Liver (tissue), 9 donors: ENCODE results near the gene TP53TG5. TPM values are rescaled to one million over a fixed set of nuclear protein-coding genes. Genes with fewer than 3 reads are reported as not detected.

ENCODE experiments used
- DNase-seq: peaks from one replicate; pipeline ENCODE4 v3.0.0-alpha.2; 2017; ENCODE audit warnings: low spot score
- H3K27ac ChIP-seq, 2 donors: one replicate each; pipeline ENCODE4 v1.7.0; 2013; ENCODE audit warnings: inconsistent platforms in 2 of 2, low read length in 2 of 2, control low read depth in 1 of 2, low read depth in 1 of 2, mild to moderate bottlenecking in 1 of 2
- H3K27me3 ChIP-seq, 4 donors: one replicate each; pipeline versions ENCODE4 v1.6.1 to v1.7.0; 2013; ENCODE audit warnings: low read length in 3 of 4, inconsistent platforms in 1 of 4, mild to moderate bottlenecking in 1 of 4, moderate library complexity in 1 of 4; ENCODE audit not compliant: control insufficient read depth in 4 of 4, insufficient read depth in 4 of 4
- H3K36me3 ChIP-seq, 4 donors: one replicate each; pipeline versions ENCODE4 v1.6.1 to v1.7.0; 2013; ENCODE audit warnings: low read length in 3 of 4, mild to moderate bottlenecking in 3 of 4, low read depth in 1 of 4, moderate library complexity in 1 of 4; ENCODE audit not compliant: control insufficient read depth in 4 of 4, insufficient read depth in 3 of 4
- H3K4me1 ChIP-seq, 4 donors: one replicate each; pipeline versions ENCODE4 v1.6.1 to v1.7.0; 2013; ENCODE audit warnings: low read length in 3 of 4, mild to moderate bottlenecking in 3 of 4, moderate library complexity in 1 of 4; ENCODE audit not compliant: control insufficient read depth in 4 of 4, insufficient read depth in 4 of 4
- H3K4me3 ChIP-seq, 3 donors: one replicate each; pipeline versions ENCODE4 v1.6.1 to v1.7.0; 2013; ENCODE audit warnings: low read length in 3 of 3, control low read depth in 1 of 3, low read depth in 1 of 3, mild to moderate bottlenecking in 1 of 3
- H3K9ac ChIP-seq, 2 donors: one replicate each; pipeline ENCODE4 v1.7.0; 2013; ENCODE audit warnings: low read length in 2 of 2, mild to moderate bottlenecking in 2 of 2, moderate library complexity in 2 of 2, control low read depth in 1 of 2, low read depth in 1 of 2
- H3K9me3 ChIP-seq, 4 donors: one replicate each; pipeline versions ENCODE4 v1.6.1 to v1.7.0; 2013; ENCODE audit warnings: low read length in 3 of 4; ENCODE audit not compliant: control insufficient read depth in 4 of 4
- EGR1 ChIP-seq, 2 donors: IDR thresholded peaks; 2 replicates each; pipeline ENCODE4 v1.6.1; 2016 to 2018; ENCODE audit warnings: antibody characterized with exemption in 2 of 2, low read depth in 2 of 2
- FOXA1 ChIP-seq: IDR thresholded peaks from 2 replicates; pipeline ENCODE4 v1.6.1; 2016; ENCODE audit warnings: antibody characterized with exemption
- FOXA2 ChIP-seq: IDR thresholded peaks from 2 replicates; pipeline ENCODE4 v1.6.1; 2016; ENCODE audit warnings: antibody characterized with exemption
- GABPA ChIP-seq, 2 donors: IDR thresholded peaks in 1 of 2; conservative IDR thresholded peaks in 1 of 2; 2 replicates each; pipeline ENCODE4 v1.6.1; 2016; ENCODE audit warnings: antibody characterized with exemption in 2 of 2, mild to moderate bottlenecking in 1 of 2, moderate library complexity in 1 of 2
- HNF4A ChIP-seq, 2 donors: conservative IDR thresholded peaks; 2 replicates each; pipeline ENCODE4 v1.6.1; 2016; ENCODE audit warnings: antibody characterized with exemption in 2 of 2, mild to moderate bottlenecking in 2 of 2
- HNF4G ChIP-seq: IDR thresholded peaks from 2 replicates; pipeline ENCODE4 v1.6.1; 2016; ENCODE audit warnings: antibody characterized with exemption
- JUND ChIP-seq, 2 donors: IDR thresholded peaks; 2 replicates each; pipeline ENCODE4 v1.6.1; 2016; ENCODE audit warnings: antibody characterized with exemption in 2 of 2
- NR2F2 ChIP-seq: IDR thresholded peaks from 2 replicates; pipeline ENCODE4 v1.6.1; 2016; ENCODE audit warnings: antibody characterized with exemption
- RAD21 ChIP-seq, 2 donors: IDR thresholded peaks; 2 replicates each; pipeline ENCODE4 v1.6.1; 2016; ENCODE audit warnings: antibody characterized with exemption in 2 of 2, mild to moderate bottlenecking in 2 of 2
- RXRA ChIP-seq, 2 donors: IDR thresholded peaks; 2 replicates each; pipeline ENCODE4 v1.6.1; 2017 to 2018; ENCODE audit warnings: antibody characterized with exemption in 2 of 2, mild to moderate bottlenecking in 1 of 2
- SP1 ChIP-seq: IDR thresholded peaks from 2 replicates; pipeline ENCODE4 v1.6.1; 2018; ENCODE audit warnings: antibody characterized with exemption, mild to moderate bottlenecking
- TAF1 ChIP-seq: conservative IDR thresholded peaks from 2 replicates; pipeline ENCODE4 v1.6.1; 2016; ENCODE audit warnings: antibody characterized with exemption, mild to moderate bottlenecking
- YY1 ChIP-seq: IDR thresholded peaks from 2 replicates; pipeline ENCODE4 v1.6.1; 2016; ENCODE audit warnings: antibody characterized with exemption, mild to moderate bottlenecking
- WGBS: extraction: QIAGEN DNeasy Blood & Tissue Kit; methylation state at CpG from one replicate; pipeline ENCODE4 v1.1.7; 2013; 5-methylcytosine and 5-hydroxymethylcytosine counted together
- polyA plus RNA-seq, 2 donors: library from polyadenylated mRNA; stranded (reverse) in 1 of 2; unstranded in 1 of 2; fragments of 200-250 nt in 1 of 2; fragments of >200 nt in 1 of 2; fragmentation: Nextera tagmentation in 1 of 2; extraction: Ambion mirVana in 1 of 2; gene quantifications; one replicate each; pipeline versions ENCODE4 v1.2.1 to v1.2.3, GENCODE V29; 2013 to 2015
- total RNA-seq, 2 donors: library from RNA; depleted of rRNA; stranded (reverse); fragments of >200 nt; gene quantifications; one replicate each; pipeline ENCODE4 v1.2.3, GENCODE V29; 2014
- TF ChIP-seq, protein P1 (sequence below): IDR thresholded peaks from 2 replicates; pipeline ENCODE4 v1.6.1; 2016; ENCODE audit warnings: antibody characterized with exemption
- TF ChIP-seq, protein P2 (sequence below): fragments of 150-350 bp; IDR thresholded peaks from 2 replicates; pipeline ENCODE4 v1.5.1; 2017; ENCODE audit warnings: improper control_type of control experiment, low read depth, low read length; ENCODE audit not compliant: missing input control
- TF ChIP-seq, protein P3 (sequence below): IDR thresholded peaks from 2 replicates; pipeline ENCODE4 v1.6.1; 2016; ENCODE audit warnings: antibody characterized with exemption, mild to moderate bottlenecking
- TF ChIP-seq, protein P4 (sequence below): IDR thresholded peaks from 2 replicates; pipeline ENCODE4 v1.6.1; 2016; ENCODE audit warnings: antibody characterized with exemption
- TF ChIP-seq, protein P5 (sequence below): IDR thresholded peaks from 2 replicates; pipeline ENCODE4 v1.6.1; 2016; ENCODE audit warnings: antibody characterized with exemption
- donor health status: healthy.
- donor health status: healthy.
- donor health status: healthy.
- donor health status: healthy.
- donor health status: healthy.

Gene TP53TG5
- total and polyA plus RNA-seq, 4 donors, result not detected

DNA sequence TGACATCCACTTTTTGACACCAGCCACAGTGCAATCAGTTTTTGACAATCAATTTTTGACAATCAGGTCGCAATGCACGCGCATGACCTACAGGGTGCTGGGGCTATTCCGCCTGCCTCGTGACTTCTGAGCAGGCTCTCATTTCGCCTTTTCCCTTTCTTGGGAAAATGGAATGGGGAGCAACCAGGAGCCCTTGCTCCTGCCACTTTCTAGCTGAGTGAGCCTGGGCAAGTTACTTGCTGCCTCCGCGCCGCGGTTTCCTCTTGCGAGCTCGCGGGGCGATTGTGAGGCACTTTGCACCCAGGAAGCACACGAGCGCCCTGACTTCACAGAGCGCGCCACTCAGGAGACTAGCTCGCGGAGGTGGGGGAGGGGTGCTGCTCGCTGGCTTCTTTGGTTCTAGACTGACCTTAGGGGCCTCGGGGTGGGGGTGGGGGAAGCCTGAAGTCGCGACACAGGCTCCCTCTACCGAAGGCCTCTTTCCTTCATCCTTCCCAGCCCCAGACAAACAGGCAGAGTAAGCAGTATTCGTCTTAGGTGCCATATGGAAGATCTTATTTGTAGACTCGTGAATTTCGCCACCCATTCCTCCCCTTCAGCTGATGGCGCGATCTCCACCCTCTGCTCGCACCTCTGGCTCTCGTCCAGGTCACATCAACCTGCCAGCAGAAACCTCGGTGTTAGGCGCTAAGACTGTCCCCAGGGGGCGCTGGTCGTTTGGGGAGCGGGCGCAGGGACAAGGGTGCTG is 4.6 kb downstream of the TP53TG5 start:
- H3K9ac ChIP-seq, result peak overlapping the region in 1 of 2 donors; percentile 37
- no peak for TF ChIP-seq FOXA2
- TF ChIP-seq, protein P1, sequence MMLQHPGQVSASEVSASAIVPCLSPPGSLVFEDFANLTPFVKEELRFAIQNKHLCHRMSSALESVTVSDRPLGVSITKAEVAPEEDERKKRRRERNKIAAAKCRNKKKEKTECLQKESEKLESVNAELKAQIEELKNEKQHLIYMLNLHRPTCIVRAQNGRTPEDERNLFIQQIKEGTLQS, result no peak
- TF ChIP-seq HNF4A (conservative IDR thresholded peaks at IDR 0.05), result peak in 1 of 2 donors; percentile 18
- no peak for TF ChIP-seq FOXA1
- TF ChIP-seq YY1, result no peak
- TF ChIP-seq RXRA (IDR thresholded peaks at IDR 0.05), result peak in 1 of 2 donors; percentile 34
- TF ChIP-seq RAD21 (IDR thresholded peaks at IDR 0.05), result peak; percentile 86 to 94
- TF ChIP-seq NR2F2, result peak; percentile 8
- no peak for TF ChIP-seq GABPA (IDR thresholded peaks at IDR 0.05 in 1 of 2, conservative IDR thresholded peaks at IDR 0.05 in 1 of 2)
- TF ChIP-seq, protein P2, sequence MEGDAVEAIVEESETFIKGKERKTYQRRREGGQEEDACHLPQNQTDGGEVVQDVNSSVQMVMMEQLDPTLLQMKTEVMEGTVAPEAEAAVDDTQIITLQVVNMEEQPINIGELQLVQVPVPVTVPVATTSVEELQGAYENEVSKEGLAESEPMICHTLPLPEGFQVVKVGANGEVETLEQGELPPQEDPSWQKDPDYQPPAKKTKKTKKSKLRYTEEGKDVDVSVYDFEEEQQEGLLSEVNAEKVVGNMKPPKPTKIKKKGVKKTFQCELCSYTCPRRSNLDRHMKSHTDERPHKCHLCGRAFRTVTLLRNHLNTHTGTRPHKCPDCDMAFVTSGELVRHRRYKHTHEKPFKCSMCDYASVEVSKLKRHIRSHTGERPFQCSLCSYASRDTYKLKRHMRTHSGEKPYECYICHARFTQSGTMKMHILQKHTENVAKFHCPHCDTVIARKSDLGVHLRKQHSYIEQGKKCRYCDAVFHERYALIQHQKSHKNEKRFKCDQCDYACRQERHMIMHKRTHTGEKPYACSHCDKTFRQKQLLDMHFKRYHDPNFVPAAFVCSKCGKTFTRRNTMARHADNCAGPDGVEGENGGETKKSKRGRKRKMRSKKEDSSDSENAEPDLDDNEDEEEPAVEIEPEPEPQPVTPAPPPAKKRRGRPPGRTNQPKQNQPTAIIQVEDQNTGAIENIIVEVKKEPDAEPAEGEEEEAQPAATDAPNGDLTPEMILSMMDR, result peak; percentile 86
- no peak for TF ChIP-seq HNF4G
- TF ChIP-seq, protein P3, sequence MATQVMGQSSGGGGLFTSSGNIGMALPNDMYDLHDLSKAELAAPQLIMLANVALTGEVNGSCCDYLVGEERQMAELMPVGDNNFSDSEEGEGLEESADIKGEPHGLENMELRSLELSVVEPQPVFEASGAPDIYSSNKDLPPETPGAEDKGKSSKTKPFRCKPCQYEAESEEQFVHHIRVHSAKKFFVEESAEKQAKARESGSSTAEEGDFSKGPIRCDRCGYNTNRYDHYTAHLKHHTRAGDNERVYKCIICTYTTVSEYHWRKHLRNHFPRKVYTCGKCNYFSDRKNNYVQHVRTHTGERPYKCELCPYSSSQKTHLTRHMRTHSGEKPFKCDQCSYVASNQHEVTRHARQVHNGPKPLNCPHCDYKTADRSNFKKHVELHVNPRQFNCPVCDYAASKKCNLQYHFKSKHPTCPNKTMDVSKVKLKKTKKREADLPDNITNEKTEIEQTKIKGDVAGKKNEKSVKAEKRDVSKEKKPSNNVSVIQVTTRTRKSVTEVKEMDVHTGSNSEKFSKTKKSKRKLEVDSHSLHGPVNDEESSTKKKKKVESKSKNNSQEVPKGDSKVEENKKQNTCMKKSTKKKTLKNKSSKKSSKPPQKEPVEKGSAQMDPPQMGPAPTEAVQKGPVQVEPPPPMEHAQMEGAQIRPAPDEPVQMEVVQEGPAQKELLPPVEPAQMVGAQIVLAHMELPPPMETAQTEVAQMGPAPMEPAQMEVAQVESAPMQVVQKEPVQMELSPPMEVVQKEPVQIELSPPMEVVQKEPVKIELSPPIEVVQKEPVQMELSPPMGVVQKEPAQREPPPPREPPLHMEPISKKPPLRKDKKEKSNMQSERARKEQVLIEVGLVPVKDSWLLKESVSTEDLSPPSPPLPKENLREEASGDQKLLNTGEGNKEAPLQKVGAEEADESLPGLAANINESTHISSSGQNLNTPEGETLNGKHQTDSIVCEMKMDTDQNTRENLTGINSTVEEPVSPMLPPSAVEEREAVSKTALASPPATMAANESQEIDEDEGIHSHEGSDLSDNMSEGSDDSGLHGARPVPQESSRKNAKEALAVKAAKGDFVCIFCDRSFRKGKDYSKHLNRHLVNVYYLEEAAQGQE, result no peak
- peak; percentile 38 for TF ChIP-seq SP1
- no peak for TF ChIP-seq JUND (IDR thresholded peaks at IDR 0.05)
- no peak for TF ChIP-seq EGR1 (IDR thresholded peaks at IDR 0.05; ENCODE audit: low read depth in 2 of 2)
- TF ChIP-seq, protein P4, sequence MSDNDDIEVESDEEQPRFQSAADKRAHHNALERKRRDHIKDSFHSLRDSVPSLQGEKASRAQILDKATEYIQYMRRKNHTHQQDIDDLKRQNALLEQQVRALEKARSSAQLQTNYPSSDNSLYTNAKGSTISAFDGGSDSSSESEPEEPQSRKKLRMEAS, result no peak
- no peak for TF ChIP-seq TAF1
- TF ChIP-seq, protein P5, sequence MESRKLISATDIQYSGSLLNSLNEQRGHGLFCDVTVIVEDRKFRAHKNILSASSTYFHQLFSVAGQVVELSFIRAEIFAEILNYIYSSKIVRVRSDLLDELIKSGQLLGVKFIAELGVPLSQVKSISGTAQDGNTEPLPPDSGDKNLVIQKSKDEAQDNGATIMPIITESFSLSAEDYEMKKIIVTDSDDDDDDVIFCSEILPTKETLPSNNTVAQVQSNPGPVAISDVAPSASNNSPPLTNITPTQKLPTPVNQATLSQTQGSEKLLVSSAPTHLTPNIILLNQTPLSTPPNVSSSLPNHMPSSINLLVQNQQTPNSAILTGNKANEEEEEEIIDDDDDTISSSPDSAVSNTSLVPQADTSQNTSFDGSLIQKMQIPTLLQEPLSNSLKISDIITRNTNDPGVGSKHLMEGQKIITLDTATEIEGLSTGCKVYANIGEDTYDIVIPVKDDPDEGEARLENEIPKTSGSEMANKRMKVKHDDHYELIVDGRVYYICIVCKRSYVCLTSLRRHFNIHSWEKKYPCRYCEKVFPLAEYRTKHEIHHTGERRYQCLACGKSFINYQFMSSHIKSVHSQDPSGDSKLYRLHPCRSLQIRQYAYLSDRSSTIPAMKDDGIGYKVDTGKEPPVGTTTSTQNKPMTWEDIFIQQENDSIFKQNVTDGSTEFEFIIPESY, result no peak
- H3K9me3 ChIP-seq, result no peaks in the 10 kb centered on the region
- peak overlapping the region in 1 of 2 donors; percentile 4 for H3K27ac ChIP-seq
- peaks cover 4 to 11% (median 6%) of the 10 kb centered on the region in 4 donors for H3K4me1 ChIP-seq
- peaks cover 0 to 2% (median 0%) of the 10 kb centered on the region in 4 donors for H3K36me3 ChIP-seq
- peak; percentile 86 for DNase-seq
- 5% methylated on average over 38 of the region's 38 CpGs for WGBS
- peak overlapping the region; percentile 50 to 69 (median 56) for H3K4me3 ChIP-seq
- no peaks in the 10 kb centered on the region for H3K27me3 ChIP-seq
